Mesodermal cell (in vitro differentiated cells): ENCODE results near the gene C1QTNF2.

Experiments used
- H3K27ac ChIP-seq: 2 replicates; pipeline ENCODE4 v1.7.0; 2013; ENCODE audit warnings: mild to moderate bottlenecking, low read depth, low read length, moderate library complexity; ENCODE audit not compliant: severe bottlenecking
- H3K36me3 ChIP-seq: 2 replicates; pipeline ENCODE4 v1.7.1; 2013; ENCODE audit warnings: mild to moderate bottlenecking, low read length, moderate library complexity; ENCODE audit not compliant: control insufficient read depth, insufficient read depth
- H3K4me1 ChIP-seq: one replicate; pipeline ENCODE4 v1.7.1; 2013; ENCODE audit warnings: mild to moderate bottlenecking, low read length; ENCODE audit not compliant: insufficient read depth, control insufficient read depth, poor library complexity, severe bottlenecking
- H3K4me3 ChIP-seq: 2 replicates; pipeline ENCODE4 v1.7.0; 2013; ENCODE audit warnings: low read length, control low read depth, mild to moderate bottlenecking; ENCODE audit not compliant: insufficient read depth, poor library complexity, severe bottlenecking; ENCODE audit errors: extremely low read depth
- H3K9me3 ChIP-seq: 2 replicates; pipeline ENCODE4 v1.7.1; 2013; ENCODE audit warnings: mild to moderate bottlenecking, low read length, moderate library complexity; ENCODE audit not compliant: control insufficient read depth
- WGBS, 2 experiments: methylation state at CpG; one replicate each; pipeline ENCODE4 v1.1.5; 2013; ENCODE audit warnings: missing lambda C conversion rate in 2 of 2; ENCODE audit not compliant: insufficient coverage in 2 of 2; 5-methylcytosine and 5-hydroxymethylcytosine counted together

C1QTNF2 gene

DNA sequence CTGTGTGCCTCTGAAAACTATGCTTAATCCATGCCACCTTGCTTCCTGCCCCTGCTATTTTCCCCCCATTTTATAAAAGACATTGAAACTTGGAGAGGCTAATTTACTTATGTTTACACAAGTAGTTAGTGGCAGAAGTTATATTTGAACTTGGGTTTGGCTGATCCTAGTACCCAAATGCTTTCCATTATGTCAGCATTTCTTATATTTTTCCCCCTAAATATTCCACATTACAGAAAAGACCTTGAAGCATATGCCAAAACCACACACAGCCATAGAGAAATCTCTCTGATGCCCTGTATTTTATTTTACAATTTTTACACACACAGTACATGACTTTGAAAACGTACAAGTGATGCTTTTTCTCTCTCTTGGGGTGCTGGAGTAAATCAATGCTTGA lies 11.2 kb downstream of the C1QTNF2 start:
- 83% methylated on average over 1 of the region's 1 CpG; no CpG with 5 or more reads in 1 of the 2 experiments for WGBS, 2 experiments
- Histone ChIP-seq H3K36me3 (no peaks in the 10 kb centered on the region), H3K27ac (no peak overlapping the region), H3K4me1 (peaks cover 7% of the 10 kb centered on the region), H3K4me3 (no peak overlapping the region), H3K9me3 (no peaks in the 10 kb centered on the region)

DNA sequence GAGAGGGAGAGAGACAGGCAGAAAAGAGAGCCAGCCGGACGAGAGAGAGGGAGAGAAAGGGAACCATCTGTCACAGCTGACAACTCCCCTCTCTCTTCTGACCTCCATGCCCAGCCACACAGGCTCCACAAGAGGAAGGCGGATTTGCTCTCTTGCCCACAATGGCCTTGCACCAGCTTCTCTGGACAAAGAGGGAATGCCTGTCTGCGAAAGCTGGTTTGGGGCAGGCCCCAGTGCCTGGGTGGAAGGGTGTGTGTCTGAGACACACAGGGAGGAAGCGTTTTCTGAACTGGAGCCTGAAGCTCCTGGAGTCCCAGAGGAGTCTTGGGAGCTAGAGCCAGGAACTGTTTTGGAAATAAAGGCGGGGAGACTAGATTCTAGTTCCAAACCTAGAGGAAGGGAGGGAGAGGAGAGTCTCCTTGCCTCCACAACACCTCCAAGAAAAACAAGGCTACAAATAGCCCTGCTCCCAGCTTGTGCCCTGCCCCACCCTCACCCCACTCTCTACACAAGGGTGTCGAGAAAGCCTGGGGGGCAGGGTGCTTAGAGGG lies 12.5 kb downstream of the C1QTNF2 start:
- Histone ChIP-seq H3K27ac (no peak overlapping the region), H3K4me3 (no peak overlapping the region), H3K36me3 (no peaks in the 10 kb centered on the region), H3K4me1 (peaks cover 7% of the 10 kb centered on the region), H3K9me3 (no peaks in the 10 kb centered on the region)
- WGBS, 2 experiments, result 67 to 81% methylated on average over 1 to 3 of the region's 7 CpGs

DNA sequence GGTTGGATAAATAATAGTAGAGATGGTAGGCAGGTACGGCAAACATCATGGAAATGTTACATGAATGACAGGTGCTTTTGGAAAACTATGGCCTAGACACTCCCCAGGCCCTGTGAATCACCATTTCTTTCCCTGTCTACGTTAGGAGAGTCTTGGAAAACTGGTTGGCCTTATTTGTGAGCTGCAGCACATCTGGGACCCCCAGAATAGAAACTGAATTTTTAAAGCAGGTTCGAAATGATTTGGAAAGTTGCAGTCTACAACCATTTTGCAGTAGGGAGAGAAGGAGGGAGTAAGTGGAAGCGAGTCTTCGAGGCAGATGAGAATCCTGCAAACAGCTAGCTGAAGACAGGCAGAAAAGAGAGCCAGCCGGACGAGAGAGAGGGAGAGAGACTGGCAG lies 13.0 kb downstream of the C1QTNF2 start:
- no peaks in the 10 kb centered on the region for H3K36me3 ChIP-seq
- H3K4me3 ChIP-seq, result no peak overlapping the region
- peaks cover 7% of the 10 kb centered on the region for H3K4me1 ChIP-seq
- peak overlapping the region; percentile 2 for H3K27ac ChIP-seq
- 85 to 98% methylated on average over 6 to 7 of the region's 7 CpGs for WGBS, 2 experiments
- H3K9me3 ChIP-seq, result no peaks in the 10 kb centered on the region

DNA sequence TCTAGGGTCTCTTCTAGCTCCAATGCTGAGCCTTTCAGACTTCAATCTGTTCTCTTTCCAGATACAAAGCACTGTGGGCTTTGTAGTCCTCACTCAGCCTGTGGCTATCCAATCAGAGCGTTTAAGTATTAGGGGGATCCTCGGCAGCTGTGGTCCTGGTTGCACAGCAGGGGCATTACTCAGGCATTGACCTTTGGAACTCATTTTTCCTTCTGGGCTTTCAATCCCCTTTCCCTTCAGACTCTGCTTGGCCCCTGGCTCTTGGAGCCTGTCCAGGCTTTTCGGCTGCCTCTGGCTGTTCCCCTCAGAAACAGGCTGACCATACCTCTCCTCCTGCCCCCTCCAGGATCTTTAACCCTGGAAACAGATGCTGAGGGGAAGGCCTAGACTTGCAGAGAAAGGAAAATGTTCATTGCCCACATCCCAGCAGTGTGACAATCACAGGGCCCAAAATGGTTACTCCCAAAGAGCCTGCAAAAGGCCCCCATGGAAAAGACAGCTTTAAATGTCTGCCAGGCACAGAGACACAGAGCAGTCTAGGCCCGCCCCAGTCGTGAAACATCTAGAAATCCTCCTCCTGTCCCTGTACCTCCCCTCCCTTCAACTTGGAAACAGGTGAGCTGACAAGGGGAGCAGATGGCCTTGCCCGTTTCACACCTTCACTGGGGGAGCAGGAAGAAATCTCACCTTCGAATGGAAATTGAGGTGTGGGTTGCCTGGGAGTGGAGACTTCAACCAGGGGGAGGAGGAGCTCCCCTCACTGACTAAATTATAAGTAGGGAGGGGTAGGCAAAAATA lies 13.7 kb downstream of the C1QTNF2 start:
- Histone ChIP-seq H3K9me3 (no peaks in the 10 kb centered on the region), H3K36me3 (no peaks in the 10 kb centered on the region), H3K4me1 (peaks cover 7% of the 10 kb centered on the region), H3K4me3 (no peak overlapping the region), H3K27ac (no peak overlapping the region)
- WGBS, 2 experiments, result 83 to 87% methylated on average over 4 to 5 of the region's 7 CpGs

DNA sequence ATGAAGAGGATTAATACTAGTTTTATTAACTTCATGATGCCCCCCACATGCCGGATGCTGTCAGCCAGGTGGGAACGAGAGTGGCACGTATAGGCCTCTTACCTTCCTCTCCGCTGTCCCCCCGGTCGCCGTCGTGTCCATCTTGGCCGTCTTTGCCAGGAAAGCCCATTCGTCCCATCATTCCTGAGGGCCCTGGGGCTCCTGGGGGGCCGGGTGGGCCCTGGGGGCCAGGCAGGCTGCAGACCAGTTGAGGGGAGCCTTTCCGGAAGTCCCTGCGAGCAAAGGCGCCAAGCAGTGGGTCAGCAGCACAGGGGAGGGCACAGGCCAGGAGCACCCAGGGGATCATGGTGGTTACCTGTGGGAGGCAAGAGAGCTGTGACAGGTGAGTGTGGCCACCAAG lies 15.8 kb downstream of the C1QTNF2 start:
- WGBS, 2 experiments, result 92 to 96% methylated on average over 13 of the region's 14 CpGs
- H3K36me3 ChIP-seq, result no peaks in the 10 kb centered on the region
- H3K9me3 ChIP-seq, result no peaks in the 10 kb centered on the region
- H3K4me3 ChIP-seq, result no peak overlapping the region
- H3K27ac ChIP-seq, result no peak overlapping the region
- peaks cover 1% of the 10 kb centered on the region for H3K4me1 ChIP-seq

DNA sequence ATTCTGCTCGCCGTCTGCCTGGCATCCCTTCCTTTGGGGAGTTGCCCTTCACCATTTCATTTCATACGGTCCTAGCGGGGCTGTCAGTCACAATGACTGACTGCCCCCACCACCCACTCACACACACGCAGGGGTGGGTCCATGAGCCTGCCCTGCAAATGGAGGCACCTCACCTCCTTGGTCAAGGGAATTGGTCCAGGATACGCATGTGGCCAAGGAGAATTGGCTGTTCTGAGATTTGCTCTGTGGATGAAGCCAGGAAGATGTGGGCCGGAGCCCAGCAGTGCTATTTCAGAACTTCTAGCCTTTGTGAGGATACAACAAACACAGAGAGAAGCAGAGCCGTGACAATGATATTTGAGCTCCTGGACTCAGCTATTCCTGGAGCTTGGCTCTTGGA lies 17.0 kb downstream of the C1QTNF2 start:
- no peaks in the 10 kb centered on the region for H3K36me3 ChIP-seq
- no peak overlapping the region for H3K27ac ChIP-seq
- H3K4me3 ChIP-seq, result no peak overlapping the region
- 98 to 100% methylated on average over 3 to 4 of the region's 8 CpGs for WGBS, 2 experiments
- H3K9me3 ChIP-seq, result no peaks in the 10 kb centered on the region
- no peaks in the 10 kb centered on the region for H3K4me1 ChIP-seq

DNA sequence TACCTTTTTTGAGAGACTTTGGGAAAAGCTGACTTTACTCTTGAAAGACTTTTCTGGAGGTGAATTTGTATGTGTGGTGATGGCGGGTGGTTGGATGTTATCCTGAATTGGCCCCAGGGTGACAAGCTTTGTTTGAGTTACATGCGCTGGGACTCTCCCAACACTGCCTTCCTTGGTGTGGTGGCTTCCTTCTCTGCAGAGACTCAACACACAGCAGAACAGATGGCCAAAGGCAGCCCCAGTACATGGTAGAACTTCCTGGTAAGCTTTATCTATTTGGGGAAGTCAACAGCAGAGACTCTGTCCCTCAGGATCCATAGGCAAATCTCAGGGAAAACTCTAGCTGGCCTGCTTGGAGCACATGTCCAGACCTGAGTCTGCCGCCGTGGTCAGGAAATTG lies 18.1 kb downstream of the C1QTNF2 start:
- Histone ChIP-seq H3K4me3 (no peak overlapping the region), H3K27ac (no peak overlapping the region), H3K4me1 (no peaks in the 10 kb centered on the region), H3K9me3 (no peaks in the 10 kb centered on the region), H3K36me3 (no peaks in the 10 kb centered on the region)
- 100% methylated on average over 2 of the region's 4 CpGs; no CpG with 5 or more reads in 1 of the 2 experiments for WGBS, 2 experiments

DNA sequence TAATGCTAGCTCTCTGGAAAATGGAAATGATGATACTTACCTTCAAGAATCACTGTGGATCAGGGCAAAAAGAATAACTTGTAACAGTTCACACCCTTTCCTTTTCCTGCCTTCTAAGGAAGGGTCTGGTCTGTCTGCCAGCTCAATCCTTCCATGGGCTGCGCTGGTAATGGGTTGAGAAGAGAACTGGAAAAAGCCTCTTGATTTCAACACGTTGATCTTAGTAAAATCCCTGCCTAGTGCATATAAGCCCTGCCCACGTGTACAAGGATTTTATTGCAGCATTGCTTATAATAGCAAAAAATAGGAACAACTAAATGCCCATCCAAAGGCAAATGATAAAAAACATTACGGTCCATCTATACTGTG lies 20.5 kb downstream of the C1QTNF2 start:
- Histone ChIP-seq H3K36me3 (no peaks in the 10 kb centered on the region), H3K27ac (no peak overlapping the region), H3K4me1 (peaks cover 2% of the 10 kb centered on the region), H3K4me3 (no peak overlapping the region), H3K9me3 (no peaks in the 10 kb centered on the region)
- WGBS, 2 experiments, result 60 to 90% methylated on average over 1 to 3 of the region's 4 CpGs

DNA sequence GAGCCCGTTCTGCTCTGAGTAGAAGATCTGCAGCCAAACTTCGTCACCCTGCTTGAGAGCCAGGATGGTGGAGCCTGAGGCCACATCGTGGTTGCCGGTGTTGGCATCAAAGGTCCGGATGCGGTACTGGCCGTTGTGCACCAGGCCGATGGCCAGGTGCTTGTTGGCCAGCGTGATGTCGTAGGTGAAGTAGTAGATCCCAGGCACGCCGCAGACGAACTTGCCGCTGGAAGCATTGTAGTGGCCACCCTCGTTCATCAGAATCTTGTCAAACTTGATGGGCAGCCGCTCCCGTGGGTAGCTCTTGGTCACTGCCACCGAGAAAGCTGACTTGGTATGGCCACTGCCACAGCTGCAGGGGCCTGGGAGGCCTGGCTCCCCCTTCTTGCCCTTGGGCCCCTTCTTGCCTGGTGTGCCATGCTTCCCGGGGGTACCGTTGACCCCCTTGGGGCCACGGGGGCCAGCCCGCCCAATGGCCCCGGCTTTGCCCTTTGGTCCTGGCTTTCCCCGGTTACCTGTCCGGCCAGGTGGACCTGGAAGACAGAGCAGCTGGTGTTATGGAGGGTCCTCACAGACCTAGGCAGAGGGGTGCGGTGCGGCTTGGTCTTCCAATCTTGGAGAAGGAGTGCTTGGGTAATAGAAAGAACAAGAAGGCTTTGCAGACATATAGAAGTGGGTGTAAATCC lies 21.0 kb downstream of the C1QTNF2 start:
- H3K27ac ChIP-seq, result no peak overlapping the region
- peaks cover 2% of the 10 kb centered on the region for H3K4me1 ChIP-seq
- H3K9me3 ChIP-seq, result no peaks in the 10 kb centered on the region
- H3K36me3 ChIP-seq, result no peaks in the 10 kb centered on the region
- H3K4me3 ChIP-seq, result no peak overlapping the region
- 95 to 97% methylated on average over 20 to 27 of the region's 27 CpGs for WGBS, 2 experiments

DNA sequence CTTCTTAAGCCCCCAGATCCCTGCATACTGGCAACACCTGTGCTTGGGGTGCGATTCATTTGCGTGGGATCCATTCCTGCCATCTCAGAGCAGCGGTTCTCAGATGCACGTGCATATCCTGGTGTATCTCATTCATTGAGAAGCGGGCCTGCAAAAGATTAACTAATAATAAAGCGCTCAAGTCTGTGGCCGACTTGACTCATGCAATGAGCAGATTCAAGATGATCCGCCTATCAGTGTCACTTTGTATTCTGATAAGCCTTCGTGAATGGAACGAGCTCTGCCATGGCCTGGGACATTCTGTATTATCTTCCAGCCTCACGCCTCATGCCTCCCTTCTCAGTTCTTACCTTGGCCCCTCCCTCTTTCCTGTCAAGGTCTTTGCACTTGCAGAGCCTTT lies 22.3 kb downstream of the C1QTNF2 start:
- WGBS, 2 experiments, result 92% methylated on average over 11 of the region's 11 CpGs
- Histone ChIP-seq H3K4me1 (peaks cover 6% of the 10 kb centered on the region), H3K36me3 (no peaks in the 10 kb centered on the region), H3K27ac (no peak overlapping the region), H3K4me3 (no peak overlapping the region), H3K9me3 (no peaks in the 10 kb centered on the region)

DNA sequence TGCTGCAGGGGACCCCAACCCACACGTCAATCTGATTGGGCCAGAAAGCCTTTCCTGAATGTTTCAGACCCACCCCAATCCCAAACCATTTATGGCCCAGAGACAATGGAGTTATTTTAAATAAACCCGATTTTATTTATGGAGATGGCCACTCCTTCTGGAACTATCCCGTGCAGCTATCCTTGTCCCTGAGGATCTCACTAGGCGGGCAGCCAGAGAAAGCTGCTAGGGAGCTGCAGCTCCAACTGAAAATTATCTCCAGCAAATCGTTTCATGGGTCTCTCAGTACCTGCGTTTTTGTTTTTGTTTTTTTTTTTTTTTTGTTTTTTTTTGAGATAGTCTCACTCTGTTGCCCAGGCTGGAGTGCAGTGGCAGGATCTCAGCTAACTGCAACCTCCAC lies 23.0 kb downstream of the C1QTNF2 start:
- peaks cover 6% of the 10 kb centered on the region for H3K4me1 ChIP-seq
- H3K4me3 ChIP-seq, result no peak overlapping the region
- no peaks in the 10 kb centered on the region for H3K36me3 ChIP-seq
- no peak overlapping the region for H3K27ac ChIP-seq
- whole genome bisulfite sequencing, 2 experiments, result 87 to 93% methylated on average over 3 to 4 of the region's 6 CpGs
- no peaks in the 10 kb centered on the region for H3K9me3 ChIP-seq
